ENCODE results near the gene FKBP6.
"Not testable (repeated sequence)": the region's sequence is repeated elsewhere in the genome, so short reads cannot be mapped to it uniquely, and the experiment has no call there.

Gene FKBP6

GRCh38 chr7:73394422-73394821 lies 66.5 kb downstream of the FKBP6 start:
- DNase-seq (ENCODE audit: low read depth in 1 of 2, low spot score in 1 of 2) = no peak

GRCh38 chr7:73395538-73396503 lies 67.9 kb downstream of the FKBP6 start:
- no peak for DNase-seq (ENCODE audit: low read depth in 1 of 2, low spot score in 1 of 2)

GRCh38 chr7:73397521-73398281 lies 69.7 kb downstream of the FKBP6 start:
- DNase-seq (ENCODE audit: low read depth in 1 of 2, low spot score in 1 of 2) = no peak

GRCh38 chr7:73399185-73400050 lies 71.5 kb downstream of the FKBP6 start:
- peak; percentile 5 to 58 for DNase-seq (ENCODE audit: low read depth in 1 of 2, low spot score in 1 of 2)

- not testable (repeated sequence) for DNase-seq (ENCODE audit: low read depth in 1 of 2, low spot score in 1 of 2)
These were observed 76.9 kb downstream of the FKBP6 start for GRCh38 chr7:73404860-73405259.

Data from stimulated activated CD4-positive, alpha-beta T cell treated with anti-CD3 and anti-CD28 coated beads, Interleukin-15, amount 100 ng/mL, for 1 hour (primary cell).